H1 (cell line): ENCODE results near the gene MAPT.

Experiments
- ASH2L ChIP-seq: fragments of 200-600, 300-600 bp; sonication (generic); IDR thresholded peaks from one replicate; pipeline ENCODE4 v1.7.1; 2017; ENCODE audit warnings: low read length
- CHD1 ChIP-seq: IDR thresholded peaks from 2 replicates; pipeline ENCODE4 v1.6.1; 2012; ENCODE audit warnings: low read depth, low read length, improper control_type of control experiment
- EZH2 ChIP-seq: fragments of 200-600 bp; sonication (generic); IDR thresholded peaks from 2 replicates; pipeline ENCODE4 v1.7.1; 2012; ENCODE audit warnings: low read depth, mild to moderate bottlenecking, moderate library complexity, low read length, inconsistent platforms; ENCODE audit not compliant: severe bottlenecking
- GABPA ChIP-seq: IDR thresholded peaks from 2 replicates; pipeline ENCODE4 v1.6.1; 2011; ENCODE audit warnings: mild to moderate bottlenecking, low read length, moderate library complexity, borderline replicate concordance; ENCODE audit not compliant: insufficient read depth
- NANOG ChIP-seq: IDR thresholded peaks from 2 replicates; pipeline ENCODE4 v1.6.1; 2011; ENCODE audit warnings: low read length, low read depth, mild to moderate bottlenecking, inconsistent platforms; ENCODE audit not compliant: insufficient read depth, poor library complexity, severe bottlenecking
- POLR2A ChIP-seq, 2 experiments: IDR thresholded peaks; 1 replicate in 1 of 2; 2 replicates in 1 of 2; pipeline ENCODE4 v1.6.1; 2011; ENCODE audit warnings: low read depth in 2 of 2, low read length in 2 of 2, mild to moderate bottlenecking in 2 of 2; ENCODE audit errors: control extremely low read depth in 1 of 2
- POLR2AphosphoS5 ChIP-seq: IDR thresholded peaks from 2 replicates; pipeline ENCODE4 v1.6.1; 2011; ENCODE audit warnings: low read depth, low read length
- SP1 ChIP-seq: IDR thresholded peaks from 2 replicates; pipeline ENCODE4 v1.6.1; 2011; ENCODE audit warnings: low read depth, low read length
- SP2 ChIP-seq: IDR thresholded peaks from 2 replicates; pipeline ENCODE4 v1.6.1; 2012; ENCODE audit warnings: mild to moderate bottlenecking, low read length, inconsistent platforms
- TF ChIP-seq, protein P1 (sequence below), 3 experiments: IDR thresholded peaks; 1 replicate in 2 of 3; 2 replicates in 1 of 3; pipeline versions ENCODE4 v1.5.1 to v1.6.1; 2011; ENCODE audit warnings: low read length in 3 of 3, mild to moderate bottlenecking in 3 of 3, inconsistent platforms in 2 of 3, low read depth in 1 of 3, moderate library complexity in 1 of 3; ENCODE audit not compliant: insufficient read depth in 1 of 3; ENCODE audit errors: control extremely low read depth in 1 of 3
- TF ChIP-seq, protein P2 (sequence below): IDR thresholded peaks from 2 replicates; pipeline ENCODE4 v1.6.1; 2012; ENCODE audit warnings: low read length, inconsistent platforms

DNA sequence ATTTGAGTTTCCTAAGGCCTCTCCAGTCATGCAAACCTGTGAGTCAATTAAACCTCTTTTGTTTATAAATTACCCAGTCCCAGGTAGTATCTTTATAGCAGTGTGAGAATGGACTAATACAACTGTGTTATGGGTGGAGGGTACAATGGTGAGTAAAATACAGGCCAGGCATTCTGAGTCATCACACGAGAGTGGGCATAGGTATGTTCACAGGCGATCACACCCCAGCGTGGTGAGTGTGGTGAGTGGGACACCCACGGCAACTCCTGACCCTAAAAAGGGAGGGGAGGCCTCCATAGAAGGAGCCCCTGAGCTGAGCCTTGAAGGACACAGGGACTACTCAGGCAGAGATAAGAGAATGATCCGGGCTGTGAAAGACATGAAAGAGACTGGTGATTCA is 22.6 kb upstream of the MAPT start:
- TF ChIP-seq, protein P1, sequence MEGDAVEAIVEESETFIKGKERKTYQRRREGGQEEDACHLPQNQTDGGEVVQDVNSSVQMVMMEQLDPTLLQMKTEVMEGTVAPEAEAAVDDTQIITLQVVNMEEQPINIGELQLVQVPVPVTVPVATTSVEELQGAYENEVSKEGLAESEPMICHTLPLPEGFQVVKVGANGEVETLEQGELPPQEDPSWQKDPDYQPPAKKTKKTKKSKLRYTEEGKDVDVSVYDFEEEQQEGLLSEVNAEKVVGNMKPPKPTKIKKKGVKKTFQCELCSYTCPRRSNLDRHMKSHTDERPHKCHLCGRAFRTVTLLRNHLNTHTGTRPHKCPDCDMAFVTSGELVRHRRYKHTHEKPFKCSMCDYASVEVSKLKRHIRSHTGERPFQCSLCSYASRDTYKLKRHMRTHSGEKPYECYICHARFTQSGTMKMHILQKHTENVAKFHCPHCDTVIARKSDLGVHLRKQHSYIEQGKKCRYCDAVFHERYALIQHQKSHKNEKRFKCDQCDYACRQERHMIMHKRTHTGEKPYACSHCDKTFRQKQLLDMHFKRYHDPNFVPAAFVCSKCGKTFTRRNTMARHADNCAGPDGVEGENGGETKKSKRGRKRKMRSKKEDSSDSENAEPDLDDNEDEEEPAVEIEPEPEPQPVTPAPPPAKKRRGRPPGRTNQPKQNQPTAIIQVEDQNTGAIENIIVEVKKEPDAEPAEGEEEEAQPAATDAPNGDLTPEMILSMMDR (IDR thresholded peaks at IDR 0.05; ENCODE audit: control extremely low read depth in 1 of 3, insufficient read depth in 1 of 3, low read depth in 1 of 3, low read length in 3 of 3): no peak
- TF ChIP-seq CHD1 (no peak), POLR2A (IDR thresholded peaks at IDR 0.05; ENCODE audit: control extremely low read depth in 1 of 2, low read depth in 2 of 2, low read length in 2 of 2) (no peak), EZH2 (no peak), SP1 (no peak), POLR2AphosphoS5 (no peak), GABPA (no peak), ASH2L (no peak), SP2 (no peak), NANOG (no peak)
- TF ChIP-seq, protein P2, sequence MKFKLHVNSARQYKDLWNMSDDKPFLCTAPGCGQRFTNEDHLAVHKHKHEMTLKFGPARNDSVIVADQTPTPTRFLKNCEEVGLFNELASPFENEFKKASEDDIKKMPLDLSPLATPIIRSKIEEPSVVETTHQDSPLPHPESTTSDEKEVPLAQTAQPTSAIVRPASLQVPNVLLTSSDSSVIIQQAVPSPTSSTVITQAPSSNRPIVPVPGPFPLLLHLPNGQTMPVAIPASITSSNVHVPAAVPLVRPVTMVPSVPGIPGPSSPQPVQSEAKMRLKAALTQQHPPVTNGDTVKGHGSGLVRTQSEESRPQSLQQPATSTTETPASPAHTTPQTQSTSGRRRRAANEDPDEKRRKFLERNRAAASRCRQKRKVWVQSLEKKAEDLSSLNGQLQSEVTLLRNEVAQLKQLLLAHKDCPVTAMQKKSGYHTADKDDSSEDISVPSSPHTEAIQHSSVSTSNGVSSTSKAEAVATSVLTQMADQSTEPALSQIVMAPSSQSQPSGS: no peak
